D341Med (cell line): ENCODE data around the gene EEFSEC.

Experiments used
- DNase-seq: peaks from one replicate; pipeline ENCODE4 v3.0.0; 2012; ENCODE audit warnings: low spot score

EEFSEC gene

DNA sequence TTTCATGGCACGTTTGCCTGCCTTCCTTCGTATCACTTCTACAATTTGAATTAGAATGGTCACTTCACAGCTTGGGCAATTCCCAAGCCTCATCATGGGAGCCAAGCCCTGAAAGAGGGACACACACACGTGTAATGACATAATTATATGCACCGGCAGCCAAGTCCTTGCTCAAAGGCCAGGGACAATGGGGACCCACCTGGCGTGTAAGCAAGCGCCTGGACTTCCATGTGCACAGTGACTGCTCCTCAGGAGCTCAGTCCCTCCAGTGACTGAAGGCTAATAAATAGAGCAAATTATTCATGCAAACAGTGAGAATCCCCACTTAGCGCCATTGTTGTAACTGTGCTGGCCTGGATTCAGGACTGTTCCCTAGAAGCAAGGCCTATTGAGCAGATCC, 198.3 kb downstream of the EEFSEC start:
- DNase-seq: no peak

DNA sequence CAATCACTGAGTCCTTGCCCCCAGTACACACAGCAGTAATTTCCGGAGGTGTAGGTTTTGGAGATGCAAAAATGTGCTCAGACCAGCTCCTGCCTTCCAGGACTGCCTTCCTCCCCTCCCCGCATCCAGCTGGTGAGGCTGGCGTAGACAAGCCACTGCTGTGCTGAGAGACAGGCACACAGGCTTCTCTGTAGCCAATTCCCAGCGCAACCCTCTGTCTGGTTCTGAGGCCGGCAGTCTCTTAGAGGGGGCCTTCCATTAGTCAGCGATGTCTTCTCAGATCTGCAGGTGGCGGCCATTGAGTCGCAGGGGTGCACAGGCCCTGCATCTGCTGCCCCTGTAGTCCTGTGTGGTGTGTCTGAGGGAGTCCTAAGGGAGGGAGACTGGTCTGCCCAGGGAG, 199.0 kb downstream of the EEFSEC start:
- DNase-seq: no peak

DNA sequence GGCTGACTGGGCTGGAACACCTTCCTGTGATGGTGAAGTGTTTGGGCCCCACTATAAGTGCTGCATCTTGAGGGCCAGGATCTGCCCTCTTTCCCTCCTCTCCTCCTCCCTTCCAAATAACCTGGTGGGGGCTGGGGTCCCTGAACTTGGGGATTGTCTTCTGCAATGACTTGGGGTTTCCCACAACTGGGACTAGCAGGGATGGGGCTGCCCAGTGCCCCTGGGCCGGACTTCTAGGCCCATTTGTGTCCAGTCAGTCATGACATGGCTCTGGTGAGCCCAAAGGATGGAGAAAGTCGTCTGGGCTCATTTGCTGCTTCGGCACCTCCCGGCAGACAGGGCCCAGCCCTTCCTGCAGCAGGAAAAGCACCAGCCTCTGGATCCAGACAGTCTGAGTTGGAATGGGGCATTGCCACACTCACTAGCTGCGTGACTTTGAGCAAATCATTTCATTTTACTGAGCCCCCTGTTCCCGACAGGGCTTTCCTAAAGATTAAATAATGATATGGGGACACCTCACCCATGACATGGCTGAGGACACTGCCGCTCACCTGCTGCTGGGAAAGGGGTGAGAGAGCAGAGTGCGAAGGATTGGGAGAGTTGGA, 200.2 kb downstream of the EEFSEC start:
- no peak for DNase-seq

DNA sequence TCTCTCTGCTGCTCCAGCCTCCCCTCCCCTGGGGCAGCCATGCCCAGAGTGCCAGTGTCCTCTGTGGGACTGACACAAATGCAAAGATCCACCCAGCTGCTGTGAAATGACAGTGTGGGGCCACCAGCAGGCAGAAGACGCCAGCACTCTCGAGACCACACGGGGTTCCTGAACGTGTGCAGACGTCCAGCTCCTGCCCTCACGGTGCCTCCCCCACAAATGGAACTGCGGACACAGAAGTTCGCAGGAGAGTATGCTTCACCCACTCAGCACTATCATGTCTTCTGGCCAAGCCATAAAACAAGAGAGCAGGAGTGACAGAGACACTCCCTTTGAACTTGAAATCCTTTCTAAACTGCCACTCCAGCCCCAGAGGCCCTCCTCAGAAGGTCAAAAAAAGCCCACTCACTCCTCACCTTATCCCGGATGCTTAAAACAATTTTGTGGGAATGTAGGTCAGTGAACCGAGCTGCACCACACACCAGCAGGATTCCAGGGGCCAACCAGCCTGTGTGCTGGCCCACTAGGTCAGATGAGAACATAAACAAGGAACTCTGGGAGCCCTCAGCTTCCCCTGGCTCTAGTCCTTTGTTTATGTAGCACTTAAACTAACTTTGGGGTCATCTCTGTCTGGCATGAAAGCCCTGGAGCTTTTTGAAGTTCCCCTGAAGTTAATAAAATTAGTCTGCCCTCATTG, 200.9 kb downstream of the EEFSEC start:
- no peak for DNase-seq

DNA sequence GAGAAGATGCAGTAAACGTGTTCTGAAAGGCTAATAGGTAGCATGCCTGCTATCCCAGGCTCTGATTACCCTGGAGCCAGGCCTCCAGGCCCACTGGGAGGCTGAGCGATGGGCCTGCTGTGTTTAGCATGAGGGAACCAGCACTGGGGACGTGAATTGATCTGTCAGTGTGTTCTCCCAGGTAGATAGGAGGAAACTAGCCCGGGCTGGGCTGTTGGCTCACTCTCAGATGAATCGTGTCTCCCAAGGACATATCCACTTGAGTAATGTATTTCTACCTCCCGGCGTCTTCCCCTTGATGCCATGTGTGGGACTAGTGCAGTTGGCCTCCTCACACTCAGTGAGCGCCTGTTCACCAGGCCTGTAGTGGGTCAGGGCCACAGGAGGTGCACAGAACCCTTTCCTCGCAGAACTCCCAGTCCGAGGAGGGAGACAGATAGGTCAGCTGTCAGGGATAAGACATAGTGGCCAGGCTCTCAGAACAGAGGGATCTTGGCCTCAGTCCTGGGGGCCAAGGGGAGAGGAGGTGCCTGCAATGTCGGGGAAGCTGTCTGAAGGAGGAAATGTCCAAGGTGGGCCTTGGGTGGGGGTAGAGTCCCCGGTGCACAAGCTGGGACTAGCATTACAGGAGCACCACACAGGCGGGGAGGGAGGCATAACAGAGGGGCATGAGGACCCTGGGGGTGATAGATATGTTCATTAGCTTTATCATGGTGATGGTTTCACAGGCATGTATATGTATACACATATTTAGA, 201.7 kb downstream of the EEFSEC start:
- DNase-seq: no peak

DNA sequence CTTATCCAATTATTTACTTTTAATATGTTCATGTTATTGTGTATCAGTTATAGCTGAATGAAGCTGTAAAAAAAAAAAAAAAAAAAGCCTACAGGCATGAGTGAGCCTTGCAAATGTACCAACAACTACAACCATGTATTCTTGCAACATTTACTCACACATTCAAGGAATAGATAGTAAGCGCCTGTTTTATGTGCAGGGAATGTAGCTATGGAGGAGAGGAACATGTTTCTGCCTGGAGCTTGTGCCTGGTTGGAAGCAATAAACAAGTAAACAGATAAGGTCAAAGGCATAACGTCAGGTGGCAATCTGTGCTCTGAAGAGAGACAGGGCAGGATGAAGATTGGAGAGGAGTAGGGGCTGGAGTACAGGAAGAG, 202.2 kb downstream of the EEFSEC start:
- no peak for DNase-seq

DNA sequence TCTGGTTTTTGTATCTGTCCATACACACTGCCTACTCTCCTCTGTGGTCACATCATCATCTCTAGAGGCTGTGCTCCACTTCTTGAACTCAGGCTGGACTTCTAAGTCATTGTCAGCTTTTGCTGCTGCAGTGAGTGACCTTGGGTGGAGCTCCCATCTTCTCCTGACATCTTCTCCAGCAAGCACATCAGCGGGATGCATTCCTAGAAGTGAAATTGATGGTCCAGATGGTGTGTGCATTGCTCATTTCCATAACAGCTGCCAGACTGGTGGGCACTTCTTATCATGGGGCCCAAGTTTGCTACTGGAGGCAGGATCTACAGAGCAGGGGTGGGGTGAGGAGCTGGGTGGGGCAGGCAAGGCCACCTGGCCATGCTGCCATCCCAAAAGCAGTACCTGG, 203.5 kb downstream of the EEFSEC start:
- no peak for DNase-seq

DNA sequence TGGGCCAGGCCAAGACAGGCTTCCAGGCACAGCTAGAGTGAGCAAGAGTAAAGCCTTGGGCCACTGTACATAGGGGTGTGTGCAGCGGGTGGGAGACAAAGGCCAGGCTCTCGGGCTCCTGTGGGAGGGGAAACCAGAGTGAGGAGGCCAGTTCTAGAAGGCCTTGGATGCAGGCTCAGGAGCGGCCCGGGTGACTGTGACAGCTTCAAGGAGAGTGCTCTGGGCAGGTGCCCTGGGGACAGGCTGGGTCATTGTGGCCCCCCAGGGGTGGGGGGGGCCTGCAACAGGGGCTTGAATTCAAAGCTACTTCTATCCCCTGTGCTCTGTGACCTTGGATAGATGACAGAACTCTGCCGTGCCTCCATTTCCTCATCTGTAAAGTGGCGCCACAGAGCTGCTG, 204.3 kb downstream of the EEFSEC start:
- DNase-seq: no peak

DNA sequence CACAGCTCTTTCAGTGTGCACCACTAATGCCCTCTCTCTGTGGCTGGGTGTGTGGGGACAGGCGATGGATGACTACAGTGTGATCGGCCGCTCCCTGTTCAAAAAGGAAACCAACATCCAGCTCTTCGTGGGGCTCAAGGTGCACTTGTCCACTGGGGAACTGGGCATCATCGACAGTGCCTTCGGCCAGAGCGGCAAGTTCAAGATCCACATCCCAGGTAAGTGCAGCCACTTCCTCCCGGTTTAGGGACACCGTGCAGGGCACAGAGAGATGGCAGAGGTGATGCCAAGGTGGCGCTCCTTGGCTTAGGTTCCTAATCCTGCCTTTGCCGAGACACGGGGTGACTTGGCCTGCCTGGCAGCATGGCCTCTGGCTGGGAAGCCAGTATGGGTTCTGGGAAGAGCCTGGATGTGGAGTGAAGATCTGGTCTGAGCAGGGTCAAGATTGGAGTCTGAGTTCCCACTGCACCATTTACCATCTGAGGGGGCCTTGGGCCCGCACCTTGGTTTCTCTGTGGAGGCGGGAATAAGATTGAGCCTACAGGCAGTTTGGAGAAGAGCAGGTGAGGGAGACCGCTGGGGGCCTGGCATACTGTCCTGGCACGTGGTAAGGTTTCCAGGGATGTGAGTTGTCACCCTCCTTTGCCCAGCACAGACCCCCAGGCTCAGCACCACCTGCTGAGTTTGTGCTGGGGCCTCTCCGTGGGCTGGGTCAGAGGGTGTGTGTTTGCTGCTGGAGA, 205.0 kb downstream of the EEFSEC start:
- no peak for DNase-seq

DNA sequence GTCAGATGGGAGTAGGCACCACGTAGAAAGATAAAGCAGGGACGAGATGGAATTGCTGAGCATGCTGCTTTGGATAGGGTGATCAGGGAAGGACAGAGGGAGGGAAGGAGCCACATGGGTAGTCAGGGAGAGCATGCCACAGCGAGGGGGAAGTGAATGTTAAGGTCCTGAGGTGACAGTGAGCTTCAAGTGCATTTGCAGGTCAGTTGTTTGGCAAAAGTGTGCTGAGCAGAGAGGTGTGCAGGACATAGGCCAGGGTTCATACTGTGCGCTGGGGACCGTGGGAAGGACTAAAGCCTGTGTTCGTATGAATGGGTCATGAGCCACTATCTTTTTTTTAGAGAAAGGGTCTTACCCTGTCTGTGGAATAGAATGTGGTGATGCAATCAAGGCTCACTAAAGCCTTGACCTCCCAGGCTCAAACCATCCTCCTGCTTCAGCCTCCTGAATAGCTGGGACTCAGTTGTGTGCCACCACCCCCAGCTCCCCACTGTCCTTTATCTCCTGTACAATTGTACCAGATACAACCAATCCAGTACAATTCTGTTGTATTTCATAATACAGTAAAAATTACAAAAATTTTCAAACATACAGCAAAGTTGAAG, 205.9 kb downstream of the EEFSEC start:
- DNase-seq: no peak

DNA sequence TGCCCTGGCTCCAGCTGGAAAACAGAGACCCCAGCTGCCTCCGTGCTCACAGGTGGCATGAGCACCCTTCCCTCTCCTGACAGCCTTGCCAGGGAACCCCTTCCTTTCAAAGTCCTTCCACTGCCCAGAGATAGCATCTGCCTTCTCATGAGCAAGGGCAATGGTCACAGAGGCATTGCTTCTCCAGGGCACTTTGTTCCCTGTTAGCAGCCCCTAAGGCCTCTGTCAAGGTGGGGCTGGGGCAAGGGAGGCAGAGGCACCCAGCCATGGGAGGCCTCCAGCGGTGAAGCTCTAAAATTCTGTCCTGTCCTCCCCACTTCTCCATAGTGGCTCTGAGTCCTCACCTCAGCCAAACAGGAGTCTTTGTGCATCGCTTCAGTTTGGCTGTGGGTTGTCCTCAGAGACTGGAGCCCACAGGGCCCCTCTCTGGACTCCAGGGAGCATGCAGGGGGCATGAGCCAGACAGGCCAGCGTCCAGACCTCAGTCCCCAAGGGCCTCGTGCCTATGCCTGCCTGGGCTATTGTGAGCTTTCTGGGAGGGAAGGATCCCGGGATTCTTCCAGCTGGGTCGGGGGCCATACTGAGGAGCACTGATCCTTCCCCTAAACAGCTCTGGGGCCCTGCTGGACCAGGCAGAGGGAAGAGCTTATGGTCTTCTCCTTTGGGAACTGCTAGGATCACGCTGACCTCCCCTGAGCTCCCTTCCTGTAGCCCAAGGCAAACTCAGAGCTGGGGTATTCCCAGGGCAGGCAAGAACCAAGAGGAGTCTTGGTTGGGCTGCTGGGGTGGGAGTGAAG, 206.8 kb downstream of the EEFSEC start:
- DNase-seq: no peak

DNA sequence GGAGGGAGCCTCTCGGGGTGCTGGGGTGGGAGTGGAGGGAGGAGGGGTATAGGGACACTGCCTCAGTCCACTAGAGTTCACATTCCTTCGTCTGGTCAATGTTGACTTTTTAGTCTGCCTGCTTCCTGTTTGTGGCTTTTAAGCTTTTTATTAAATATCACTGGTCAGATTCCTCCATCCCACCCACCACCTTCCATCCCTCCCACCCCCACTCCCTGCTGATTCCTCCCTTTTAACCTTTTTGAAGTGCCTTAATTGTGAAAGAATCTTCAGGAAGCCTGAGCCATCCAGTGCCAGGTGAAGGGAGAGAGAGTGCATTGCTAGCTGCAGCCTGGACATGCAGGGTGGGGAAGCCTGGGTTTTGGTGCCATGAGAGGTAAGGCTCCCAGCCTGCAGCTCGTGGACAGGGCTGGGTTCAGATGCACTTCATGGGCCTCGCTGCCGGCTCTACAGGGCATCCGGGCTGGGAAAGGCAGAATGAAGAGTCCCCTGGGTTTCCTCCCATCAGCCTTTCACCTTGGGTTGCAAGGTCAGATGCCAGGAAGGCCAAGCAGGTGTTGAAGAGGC, 207.5 kb downstream of the EEFSEC start:
- no peak for DNase-seq

DNA sequence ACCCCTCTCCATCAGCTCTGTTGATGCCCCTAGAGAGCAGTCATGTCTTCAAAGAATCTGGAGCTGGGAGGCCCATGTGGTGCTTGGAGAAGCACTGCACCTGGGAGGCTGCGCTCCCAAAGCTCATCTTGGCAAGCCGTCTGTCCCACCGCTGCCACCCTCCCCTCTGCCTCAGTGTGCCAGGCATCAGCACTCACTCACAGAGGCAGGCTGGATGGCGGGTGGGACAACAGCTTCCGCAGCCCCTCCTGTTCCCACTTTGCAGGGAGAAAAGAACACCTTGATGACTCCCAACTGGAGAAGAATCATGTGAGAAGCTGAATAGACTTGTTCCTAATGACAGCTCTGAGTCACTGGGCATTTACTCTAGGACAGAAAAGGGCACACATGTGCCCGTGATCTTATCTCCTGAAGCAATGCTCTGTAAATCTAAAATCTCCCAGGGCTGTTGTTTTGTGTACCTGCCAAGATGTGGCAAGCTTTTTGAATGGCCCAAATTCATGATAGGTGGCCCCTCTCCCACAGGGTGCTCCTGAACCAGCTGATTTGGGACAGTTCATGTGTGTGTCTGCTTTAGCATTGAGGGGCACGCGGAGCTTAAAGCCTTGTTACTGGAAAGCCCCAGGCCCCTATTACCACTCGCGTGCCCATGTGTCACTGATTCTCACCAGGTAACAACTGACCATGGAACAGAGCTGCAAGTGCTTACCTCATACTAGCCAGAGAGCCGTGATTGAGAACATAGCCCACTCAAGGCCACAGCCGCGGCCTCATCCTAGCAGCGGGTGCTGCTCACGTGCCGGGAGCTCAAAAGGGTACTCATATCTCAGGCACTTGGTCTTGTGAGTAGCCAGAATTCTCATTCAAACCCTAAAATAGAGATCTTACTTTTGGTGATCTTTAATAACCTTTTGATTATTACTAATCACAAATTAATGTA, 209.0 kb downstream of the EEFSEC start:
- no peak for DNase-seq

DNA sequence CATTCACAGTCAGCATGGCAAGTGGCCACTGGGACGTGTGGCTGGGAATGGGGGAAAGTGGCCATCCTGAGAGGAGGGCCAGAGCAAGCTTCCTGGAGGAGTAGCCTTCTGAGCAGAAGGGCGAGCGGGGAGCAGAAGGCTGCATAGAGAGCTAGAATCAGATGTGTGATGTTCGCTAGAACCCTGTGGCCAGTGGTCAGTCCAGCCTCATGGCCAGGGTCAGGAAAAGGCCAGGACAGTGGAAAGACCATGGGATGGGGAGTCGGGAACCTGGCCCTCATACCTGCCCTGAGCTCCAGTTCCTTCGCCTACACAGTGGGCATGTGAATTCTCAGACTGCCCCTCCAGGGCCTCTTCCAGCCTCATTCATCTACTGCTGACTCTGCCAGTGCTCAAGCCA, 211.0 kb downstream of the EEFSEC start:
- no peak for DNase-seq

DNA sequence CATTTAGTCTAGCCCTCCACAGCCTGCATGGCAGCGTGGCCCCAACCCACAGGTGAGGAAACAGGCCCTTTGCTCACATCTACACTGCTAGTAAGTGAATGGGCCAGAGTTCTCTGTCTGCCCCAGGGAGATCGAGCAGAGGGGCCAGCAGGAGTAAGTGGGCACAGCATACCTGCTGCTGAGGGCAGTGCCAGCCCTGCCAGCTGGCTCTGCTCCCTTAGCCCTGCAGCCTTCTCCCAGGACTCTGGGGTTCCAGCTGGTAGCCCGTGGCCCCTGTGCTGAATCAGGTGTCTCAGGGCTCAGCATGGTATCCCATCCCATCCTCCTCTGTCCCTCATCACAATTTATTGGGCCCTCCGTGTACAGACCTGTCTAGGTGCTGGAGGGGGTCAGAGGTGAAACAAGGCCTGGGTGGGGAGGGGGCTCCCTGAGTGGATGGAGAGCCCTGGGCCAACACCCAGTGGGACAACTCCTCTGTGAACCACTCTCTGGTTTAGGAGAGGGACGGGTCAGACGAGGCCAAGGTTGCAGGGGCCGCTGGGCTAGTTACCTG, 211.6 kb downstream of the EEFSEC start:
- no peak for DNase-seq

DNA sequence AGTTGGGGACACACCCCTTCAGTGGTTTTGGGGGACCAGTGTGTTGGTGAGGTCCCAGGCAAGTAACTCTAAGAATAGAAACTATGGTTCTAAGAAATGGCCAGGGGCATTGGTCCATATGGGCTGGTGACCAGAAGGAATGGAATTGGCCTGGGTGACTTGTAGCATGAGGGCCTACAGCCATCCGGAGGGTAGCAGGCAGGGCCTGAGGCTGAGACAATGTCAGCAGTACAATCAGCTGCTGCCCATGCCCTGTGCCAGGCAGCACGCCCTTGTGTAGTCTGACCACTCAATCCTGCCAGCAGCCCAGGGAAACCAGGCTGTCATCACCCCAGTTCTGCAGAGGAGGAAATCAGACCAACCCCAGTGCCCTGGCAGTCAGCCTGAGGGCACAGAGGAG, 212.9 kb downstream of the EEFSEC start:
- no peak for DNase-seq

DNA sequence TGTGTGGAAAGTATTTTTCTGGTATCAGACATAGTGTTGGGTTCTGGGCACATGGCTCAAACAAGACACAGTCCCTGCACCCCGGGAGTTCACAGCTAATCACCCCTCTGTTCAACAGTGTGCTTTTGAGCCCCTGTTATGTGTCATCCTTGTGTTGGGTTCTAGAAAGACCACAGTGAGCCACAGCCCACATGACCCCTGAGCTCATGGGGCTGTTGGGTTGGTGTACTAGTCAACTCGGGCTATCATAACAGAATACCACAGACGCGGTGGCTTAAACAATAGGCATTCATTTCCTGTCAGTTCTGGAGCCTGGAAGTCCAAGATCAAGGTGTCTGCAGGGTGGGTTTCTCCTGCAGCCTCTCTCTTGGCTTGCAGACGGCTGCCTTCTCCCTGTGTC, 213.4 kb downstream of the EEFSEC start:
- DNase-seq: no peak

DNA sequence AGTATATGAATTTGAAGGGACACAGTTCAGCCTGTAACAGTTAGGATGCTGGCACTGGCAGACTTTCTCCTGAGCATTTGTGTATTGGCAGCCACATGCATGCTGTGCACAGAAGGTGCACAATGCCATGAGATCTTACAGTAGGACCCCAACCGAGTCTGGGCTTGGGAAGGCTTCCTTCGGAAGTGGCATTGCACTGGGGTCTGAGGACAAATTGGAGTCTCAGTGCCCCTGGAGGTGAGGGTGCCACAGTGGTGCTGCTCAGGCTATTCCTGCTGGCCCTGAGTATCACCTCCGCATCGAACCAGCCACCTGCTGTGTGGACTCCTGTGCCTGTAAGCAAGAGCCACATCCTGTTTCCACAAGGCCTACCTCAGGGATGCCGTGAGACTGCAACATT, 213.9 kb downstream of the EEFSEC start:
- DNase-seq: no peak

DNA sequence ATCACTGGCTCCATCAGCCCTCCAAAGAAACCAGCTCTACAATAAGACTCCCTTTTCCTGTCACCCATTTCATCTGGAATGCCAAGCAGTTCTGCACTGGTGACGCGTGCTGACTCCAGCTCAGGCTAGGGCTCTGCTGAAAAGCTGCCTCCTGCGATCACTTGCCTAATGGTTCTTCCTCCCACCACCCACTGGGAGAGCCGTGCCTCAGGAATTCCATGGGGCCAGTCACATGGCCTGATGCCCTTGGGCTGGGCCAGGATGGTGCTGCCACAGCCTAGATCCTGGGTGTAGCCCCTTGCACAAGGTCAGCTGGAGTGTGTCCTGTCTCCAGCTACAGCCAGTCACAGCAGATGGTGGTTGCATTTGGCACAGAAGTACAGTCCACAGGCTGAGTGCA, 214.5 kb downstream of the EEFSEC start:
- DNase-seq: no peak

DNA sequence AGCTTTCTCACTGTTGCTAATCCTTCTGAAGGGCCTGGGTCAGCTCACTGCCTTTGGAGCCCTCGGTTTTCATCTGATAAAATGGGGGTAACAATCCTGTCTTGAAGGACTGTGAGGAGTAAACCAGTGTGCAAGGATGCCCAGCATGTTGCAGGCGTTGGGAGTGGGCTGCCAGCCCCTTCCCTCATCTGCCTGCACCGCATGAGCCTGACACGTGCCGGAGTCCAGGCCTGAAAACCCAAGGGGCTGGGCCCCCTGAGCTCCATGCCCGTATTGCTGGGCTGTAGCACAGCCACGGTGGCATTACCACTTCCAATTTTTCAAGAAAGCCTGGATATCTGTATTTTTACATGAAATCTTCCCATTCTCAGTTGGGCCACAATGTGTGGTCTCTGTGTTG, 215.3 kb downstream of the EEFSEC start:
- no peak for DNase-seq
